HG03521 (cell line): ENCODE data around the gene RASL11B.
"Not testable (repeated sequence)": the region's sequence is repeated elsewhere in the genome, so short reads cannot be mapped to it uniquely, and the experiment has no call there.

Experiments used
- ATAC-seq: cut with Tn5 transposase; IDR thresholded peaks from one replicate; pipeline ENCODE4 v1.9.1; 2021; ENCODE audit warnings: mild to moderate bottlenecking, moderate library complexity; ENCODE audit not compliant: unreplicated experiment

The RASL11B gene, protein sequence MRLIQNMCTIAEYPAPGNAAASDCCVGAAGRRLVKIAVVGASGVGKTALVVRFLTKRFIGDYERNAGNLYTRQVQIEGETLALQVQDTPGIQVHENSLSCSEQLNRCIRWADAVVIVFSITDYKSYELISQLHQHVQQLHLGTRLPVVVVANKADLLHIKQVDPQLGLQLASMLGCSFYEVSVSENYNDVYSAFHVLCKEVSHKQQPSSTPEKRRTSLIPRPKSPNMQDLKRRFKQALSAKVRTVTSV

DNA sequence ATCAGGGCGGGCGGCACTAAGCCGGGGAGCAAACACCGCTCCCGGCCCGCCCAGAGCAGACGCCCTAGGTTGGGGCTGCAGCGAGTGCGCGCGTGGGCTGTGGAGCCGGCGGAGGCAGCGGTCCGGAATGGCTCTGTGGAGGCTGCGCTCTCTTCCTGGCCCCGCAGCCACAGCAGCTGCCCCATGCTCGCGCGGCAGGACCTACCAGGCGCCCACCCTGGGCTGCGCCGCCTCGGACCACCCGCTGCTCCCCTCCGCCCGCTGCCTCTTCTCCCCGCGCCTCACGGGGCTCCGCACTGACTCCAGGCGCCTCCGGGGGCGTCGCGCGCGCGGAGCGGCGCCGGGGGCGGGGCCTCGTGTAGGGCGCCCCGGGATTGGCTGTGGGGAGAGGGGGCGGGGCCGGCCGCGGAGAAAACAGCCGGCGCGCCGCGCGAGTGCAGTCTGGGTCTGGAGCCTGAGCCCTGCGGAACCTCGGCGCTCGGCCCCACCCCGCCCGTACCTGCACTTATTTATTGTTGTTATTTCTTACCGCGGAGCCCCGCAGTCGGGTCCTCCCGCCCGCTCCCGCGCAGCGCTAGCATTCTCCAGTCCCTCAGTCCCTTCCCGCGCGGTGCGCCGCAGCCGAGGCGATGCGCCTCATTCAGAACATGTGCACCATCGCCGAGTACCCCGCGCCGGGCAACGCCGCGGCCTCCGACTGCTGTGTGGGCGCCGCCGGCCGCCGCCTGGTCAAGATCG lies at the start of gene RASL11B:
Gene RASL11B, plus strand, starts transcription at position 439 of the 738 bp plus-strand sequence. Its CDS starts 191 bp downstream, at position 630.
- peak; percentile 99 for ATAC-seq

GRCh38 chr4:52813546-52813945 lies 48.6 kb upstream of the RASL11B start:
- ATAC-seq, result no peak

DNA sequence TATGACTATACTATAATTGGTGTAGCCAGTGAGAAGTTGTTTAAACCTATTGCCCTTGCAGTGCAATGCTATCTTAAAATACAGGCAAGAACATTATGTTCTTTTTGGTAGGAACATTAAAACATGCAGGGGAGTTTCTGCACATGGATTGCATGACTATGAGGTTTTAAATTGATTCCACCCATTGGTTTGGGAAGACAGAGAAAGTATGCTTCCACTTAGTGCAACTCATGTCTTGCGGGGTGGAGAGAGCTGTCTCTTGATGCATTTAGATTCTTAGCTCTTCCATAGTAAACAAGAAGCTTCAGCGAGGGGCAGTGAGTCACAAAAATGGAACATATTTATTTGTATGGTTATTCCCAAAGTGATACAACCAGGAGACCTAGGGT lies 39.5 kb upstream of the RASL11B start:
- no peak for ATAC-seq

DNA sequence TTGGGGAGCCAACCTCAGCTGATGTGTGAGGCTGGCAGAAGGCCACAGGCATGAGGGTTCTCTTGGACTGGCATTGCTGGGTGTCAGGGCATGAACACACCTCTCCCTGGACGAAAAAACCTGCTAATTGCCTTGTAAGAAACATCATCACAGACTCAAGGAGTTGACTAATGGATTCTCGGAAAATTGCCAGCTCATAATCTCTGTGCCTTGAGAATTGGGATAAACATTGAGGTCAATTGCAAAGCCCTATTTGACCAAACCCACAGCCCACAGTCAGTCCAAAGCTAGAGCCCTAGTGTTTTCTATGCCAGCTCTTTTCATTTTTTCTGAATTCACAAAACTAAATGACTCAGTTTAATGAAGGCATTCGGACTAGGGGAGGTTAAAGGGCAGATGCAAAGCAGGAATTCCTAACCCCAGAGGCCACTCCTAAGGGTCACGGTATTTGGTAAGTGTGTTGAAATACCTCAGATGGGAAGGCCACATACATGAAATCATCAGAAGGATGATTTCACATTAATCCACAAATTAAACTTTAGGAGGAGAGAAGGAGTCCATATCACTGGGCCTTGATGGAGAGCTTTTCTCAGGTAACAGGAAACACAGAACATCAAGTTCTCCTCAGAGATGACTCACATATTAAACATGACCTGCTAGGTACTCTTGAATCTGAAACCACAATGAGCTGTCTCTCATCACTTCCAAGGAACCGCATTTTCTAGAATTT lies 39.0 kb upstream of the RASL11B start:
- ATAC-seq, result no peak

DNA sequence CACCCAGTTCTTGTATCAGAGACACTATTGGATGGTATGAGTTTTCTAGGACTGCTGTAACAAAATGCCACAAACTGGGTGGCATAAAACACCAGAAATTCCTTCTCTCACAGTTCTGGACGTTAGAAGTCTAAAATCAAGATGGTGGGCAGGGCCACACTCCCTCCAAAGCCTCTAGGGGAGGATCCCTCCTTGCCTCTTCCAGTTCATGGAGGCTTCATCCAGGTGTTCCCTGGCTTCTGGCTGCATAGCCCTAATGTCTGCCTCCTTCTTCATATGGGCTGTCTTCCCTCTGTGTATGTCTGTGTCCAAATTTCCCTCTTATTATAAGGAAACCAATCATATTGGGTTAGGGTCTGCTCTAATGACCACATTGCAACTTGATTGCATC lies 38.4 kb upstream of the RASL11B start:
- ATAC-seq, result no peak

DNA sequence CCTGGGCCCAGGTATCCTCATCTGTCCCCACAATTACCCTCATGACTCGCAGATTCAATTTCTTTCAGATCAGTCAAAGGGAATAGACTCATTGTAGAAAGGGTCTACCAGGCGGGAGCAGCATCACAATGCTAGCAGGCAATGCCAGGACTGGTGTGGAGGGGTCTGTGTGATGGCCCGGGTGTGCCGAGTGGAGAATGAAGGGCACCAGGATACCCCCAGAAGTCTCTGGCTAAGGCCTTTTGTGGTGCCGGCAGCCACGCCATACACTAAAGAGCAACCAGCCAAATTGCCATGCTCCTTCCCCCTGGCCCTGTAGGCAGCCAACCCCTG lies 37.9 kb upstream of the RASL11B start:
- no peak for ATAC-seq

GRCh38 chr4:52824603-52825459 lies 37.3 kb upstream of the RASL11B start:
- ATAC-seq, result no peak

- ATAC-seq, result no peak
Measured at GRCh38 chr4:52825460-52826090, 36.5 kb upstream of the RASL11B start.

DNA sequence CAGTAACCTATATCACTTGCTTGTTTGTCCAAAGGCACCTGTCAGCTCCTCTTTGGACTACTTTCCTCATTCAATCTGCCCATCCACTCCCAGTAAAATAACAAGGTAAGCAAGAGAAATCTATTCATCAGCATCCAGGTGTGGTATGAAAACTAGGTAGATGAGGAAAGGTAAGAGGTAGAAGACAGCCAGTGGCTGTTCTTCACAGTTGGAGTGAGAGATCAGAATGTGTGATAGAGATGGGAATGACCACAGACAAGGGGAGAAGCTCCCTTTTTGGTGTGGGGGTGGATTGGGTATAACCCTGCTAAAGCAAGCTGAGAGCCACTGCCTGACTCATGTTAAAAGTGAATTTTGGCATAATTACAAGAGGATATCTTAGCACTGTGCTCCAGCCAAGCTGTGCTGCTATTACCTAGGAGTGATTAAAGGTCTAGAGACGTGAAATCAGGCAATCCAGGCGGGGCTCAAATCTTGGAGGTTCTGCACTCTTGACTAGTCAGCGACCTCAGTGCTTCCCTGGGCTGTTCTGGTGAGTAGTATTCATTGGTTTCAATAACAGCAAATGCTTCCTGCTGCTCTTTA lies 28.1 kb upstream of the RASL11B start:
- no peak for ATAC-seq

DNA sequence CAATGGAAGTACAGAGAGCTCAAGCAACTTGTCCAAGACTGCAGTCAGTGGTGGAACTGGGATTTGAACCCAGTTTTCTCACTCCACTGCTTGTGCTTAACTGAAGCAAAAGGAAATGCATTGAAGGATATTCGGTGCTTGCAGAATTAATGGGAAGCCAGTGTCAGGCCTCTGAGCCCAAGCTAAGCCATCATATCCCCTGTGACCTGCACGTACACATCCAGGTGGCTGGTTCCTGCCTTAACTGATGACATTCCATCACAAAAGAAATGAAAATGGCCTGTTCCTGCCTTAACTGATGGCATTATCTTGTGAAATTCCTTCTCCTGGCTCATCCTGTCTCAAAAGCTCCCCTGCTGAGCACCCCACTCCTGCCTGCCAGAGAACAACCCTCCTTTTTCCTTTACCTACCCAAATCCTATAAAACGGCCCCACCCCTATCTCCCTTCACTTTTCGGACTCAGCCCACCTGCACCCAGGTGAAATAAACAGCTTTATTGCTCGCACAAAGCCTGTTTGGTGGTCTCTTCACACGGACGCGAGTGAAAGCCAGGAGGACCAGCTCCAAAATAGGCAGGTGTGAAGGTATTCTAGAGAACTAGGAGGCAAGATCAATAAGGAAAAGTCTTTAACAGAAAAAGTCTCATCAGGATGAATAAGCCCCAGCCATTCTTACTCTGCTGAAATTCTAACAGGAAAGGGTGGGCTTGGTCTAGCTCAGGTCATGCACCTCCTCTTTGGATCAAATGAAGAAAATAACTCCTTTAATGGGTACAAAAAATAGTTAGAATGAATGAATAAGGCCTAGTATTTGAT lies 27.3 kb upstream of the RASL11B start:
- not testable (repeated sequence) for ATAC-seq

- no peak for ATAC-seq
Measured at GRCh38 chr4:52836120-52836519, 26.0 kb upstream of the RASL11B start.

DNA sequence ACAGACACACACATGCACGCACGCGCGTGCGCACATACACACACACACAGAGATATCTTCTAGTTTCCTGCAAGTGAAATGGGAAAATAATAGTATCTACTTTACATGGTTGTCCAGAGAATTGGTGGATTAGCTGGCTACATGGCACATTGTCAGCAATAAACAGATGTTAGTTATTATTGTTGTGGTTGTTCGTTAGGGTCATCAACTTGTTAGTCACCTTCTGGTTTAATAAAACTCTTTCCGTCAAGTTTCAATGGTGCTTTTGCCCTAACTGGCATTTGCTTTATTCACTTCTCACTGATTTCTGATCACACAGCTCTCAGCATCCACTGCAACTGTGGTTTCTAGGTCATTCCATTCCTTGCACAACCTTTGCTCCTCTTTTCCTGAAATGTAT lies 25.4 kb upstream of the RASL11B start:
- no peak for ATAC-seq

DNA sequence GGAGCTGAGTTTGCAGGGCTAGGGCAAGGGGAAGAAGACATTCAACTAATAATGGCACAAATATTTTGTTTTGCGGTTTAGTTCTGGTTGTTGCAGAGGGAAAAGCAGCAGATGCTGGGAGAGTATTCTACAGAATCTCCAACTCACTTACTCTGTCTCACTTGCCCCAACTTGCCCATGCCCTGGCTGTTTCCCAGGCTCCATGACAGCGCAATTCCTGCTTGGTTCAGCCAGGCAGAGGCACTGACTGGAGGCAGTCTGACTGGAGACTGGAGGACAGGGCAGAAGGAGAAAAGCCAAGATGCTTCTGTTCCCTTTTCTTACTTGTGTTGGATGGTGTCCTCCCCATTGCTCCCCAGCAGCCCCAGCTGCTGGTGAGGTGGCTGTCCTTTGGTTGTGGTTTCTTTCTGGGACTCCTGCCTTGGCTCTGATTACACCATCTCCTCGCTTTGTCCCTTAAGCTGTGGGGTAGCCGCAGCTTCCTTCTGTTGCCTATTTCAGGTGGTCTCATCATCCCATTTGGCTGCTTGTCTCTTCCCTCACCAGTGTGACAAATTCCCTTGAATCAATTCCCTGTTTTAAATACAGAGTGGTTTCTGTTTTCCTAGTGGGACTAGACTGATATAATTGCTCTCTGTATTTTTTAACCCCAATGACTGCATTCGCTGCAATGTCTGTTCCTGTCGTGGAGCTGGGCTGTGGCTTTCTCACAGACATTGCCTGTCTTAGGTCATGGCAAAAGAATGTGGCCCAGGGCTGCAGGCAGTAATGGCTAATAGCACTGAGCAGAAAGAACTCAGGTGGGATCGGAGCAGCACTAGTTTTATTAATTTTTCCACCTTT lies 24.2 kb upstream of the RASL11B start:
- ATAC-seq, result no peak

DNA sequence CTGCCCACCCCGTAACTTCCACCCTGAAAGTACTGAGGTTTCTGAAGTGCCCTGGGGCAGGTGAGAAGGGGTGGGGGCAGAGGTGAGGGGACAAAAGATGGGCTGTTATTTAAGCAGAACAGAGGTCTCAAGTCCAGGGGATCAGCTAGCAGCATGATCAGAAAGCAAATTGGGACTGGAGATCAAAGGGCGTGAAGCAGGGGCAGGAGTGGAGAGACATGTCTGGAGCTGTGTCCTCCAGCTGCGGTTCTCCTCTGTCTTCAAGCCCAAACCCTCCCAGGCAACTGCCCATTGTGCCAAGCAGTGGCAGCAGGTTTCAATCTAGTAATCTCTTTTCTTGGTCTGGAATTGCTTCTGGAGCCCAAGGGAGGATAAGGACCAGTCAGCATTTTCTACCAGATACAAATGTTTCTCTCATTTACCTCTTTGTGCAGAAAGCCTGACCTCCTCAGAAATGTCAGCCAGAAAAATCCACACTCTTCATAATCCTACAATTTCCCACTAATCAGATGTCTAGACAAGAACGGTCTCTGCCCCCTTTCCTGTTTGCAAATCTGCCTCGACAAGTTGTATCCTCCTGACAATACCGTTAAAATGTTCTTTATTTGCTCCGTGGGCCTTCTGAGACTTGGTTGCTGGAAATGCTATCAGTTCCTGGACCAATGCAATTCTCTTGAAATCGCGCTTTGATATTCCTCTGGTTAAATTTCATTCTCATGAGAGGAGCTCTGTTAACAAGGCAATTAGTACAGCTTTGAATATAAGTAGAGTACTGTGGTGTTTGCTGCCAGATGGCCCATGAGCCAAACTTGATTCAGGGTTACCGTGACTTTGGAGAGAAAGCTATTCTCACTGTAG lies 23.2 kb upstream of the RASL11B start:
- no peak for ATAC-seq

DNA sequence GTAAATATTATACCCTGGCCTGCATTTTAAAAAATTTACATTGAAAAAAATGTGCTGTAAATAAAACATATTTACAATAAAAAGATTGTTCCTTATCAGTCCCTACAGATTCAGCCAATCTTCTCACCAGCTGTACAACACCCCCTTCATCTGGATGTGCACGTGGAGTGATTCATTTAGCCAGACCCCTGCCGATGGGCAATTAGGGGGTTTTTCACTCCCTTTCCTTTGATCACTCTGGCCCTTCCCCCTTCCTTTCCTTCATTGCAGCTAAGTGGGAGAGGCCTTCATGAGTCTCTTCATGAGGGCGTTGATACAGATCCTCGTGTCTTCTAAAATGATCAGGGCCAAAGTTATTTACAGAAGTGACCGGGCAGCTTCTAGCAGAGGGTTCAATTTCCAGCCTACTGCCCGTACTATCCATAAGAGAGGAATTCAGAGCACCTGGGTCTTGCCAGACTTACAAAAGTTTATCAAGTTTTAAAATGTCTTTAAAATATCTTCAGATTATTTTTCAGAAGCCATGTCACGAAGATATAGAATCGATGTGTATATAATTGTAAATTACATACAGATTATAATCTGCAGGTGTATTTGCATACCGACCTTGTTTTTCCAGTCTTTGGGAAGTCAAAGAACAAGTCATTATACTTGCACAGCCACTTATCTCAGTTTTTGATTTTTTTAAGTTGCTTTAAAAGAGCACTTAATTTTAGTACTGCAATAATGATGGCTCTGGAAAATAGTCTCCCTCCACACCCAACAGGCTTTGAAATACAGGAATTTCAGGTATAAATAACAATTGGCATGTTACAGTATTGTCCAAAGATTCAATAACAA lies 21.4 kb upstream of the RASL11B start:
- no peak for ATAC-seq

DNA sequence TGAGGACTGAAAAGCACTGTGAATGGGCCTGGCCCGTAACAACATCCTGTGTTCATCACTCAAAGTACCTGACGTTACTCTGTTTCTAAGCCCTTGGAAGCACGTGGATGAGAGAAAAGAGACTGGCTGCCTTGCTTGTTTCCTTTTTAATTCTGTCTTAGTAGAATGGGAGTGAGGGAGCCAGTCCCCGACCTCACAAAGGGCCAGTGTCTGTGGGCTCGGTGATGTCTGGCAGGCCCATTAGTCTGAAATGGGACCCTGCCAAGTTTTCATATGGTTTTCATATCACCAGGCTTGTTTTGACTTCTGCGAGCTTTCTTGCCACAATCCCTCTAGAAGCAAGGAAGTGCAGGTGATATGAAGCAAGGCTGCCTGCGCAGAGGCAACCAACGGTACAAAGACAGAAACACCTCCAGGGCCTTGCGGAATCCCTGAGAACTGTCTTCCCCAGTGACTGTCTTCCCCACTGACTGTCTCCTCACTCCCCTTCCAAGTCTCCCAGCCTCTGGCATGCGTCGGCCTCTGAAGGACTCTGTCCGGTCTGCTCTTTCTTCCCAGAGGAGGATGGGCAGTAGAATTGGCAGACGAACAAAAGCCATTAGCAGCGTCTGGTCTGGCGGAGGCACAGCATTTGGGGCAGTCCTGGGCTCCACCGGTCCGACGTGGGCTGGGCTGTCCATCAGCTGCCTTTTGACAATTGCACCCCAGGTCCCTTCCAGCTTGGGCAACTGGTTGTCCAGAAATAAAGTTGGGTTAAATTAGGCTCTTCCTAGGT lies 20.2 kb upstream of the RASL11B start:
- ATAC-seq, result no peak
